GM23248 (cell line): ENCODE data around the gene SMOC2.

Experiments
- EZH2 ChIP-seq: fragments of 200-600 bp; sonication (generic); IDR thresholded peaks from 2 replicates; pipeline ENCODE4 v1.6.1; 2018; ENCODE audit warnings: antibody characterized with exemption, mild to moderate bottlenecking; ENCODE audit not compliant: insufficient read depth, poor library complexity, severe bottlenecking
- EZH2phosphoT487 ChIP-seq: fragments of 200-600 bp; sonication (generic); IDR thresholded peaks from 2 replicates; pipeline ENCODE4 v1.6.1; 2018; ENCODE audit warnings: antibody characterized with exemption, moderate library complexity, mild to moderate bottlenecking, low read depth; ENCODE audit not compliant: insufficient read depth

- TF ChIP-seq EZH2 (no peak), EZH2phosphoT487 (no peak)
Measured at GRCh38 chr6:168695701-168696100, 254.7 kb downstream of the SMOC2 start.
